Measurements from ENCODE around the gene CEACAM7.
"Not testable (repeated sequence)": the region's sequence is repeated elsewhere in the genome, so short reads cannot be mapped to it uniquely, and the experiment has no call there.

CEACAM7 gene

GRCh38 chr19:41699968-41700323 is 11.9 kb upstream of the CEACAM7 start:
- no peak for DNase-seq

DNA sequence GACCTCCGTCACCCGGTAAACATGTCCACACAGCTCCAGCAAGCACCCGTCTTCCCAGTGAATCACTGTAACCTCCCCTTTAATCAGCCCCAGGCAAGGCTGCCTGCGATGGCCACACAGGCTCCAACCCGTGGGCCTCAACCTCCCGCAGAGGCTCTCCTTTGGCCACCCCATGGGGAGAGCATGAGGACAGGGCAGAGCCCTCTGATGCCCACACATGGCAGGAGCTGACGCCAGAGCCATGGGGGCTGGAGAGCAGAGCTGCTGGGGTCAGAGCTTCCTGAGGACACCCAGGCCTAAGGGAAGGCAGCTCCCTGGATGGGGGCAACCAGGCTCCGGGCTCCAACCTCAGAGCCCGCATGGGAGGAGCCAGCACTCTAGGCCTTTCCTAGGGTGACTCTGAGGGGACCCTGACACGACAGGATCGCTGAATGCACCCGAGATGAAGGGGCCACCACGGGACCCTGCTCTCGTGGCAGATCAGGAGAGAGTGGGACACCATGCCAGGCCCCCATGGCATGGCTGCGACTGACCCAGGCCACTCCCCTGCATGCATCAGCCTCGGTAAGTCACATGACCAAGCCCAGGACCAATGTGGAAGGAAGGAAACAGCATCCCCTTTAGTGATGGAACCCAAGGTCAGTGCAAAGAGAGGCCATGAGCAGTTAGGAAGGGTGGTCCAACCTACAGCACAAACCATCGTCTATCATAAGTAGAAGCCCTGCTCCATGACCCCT is 11.3 kb upstream of the CEACAM7 start:
- DNase-seq = no peak

DNA sequence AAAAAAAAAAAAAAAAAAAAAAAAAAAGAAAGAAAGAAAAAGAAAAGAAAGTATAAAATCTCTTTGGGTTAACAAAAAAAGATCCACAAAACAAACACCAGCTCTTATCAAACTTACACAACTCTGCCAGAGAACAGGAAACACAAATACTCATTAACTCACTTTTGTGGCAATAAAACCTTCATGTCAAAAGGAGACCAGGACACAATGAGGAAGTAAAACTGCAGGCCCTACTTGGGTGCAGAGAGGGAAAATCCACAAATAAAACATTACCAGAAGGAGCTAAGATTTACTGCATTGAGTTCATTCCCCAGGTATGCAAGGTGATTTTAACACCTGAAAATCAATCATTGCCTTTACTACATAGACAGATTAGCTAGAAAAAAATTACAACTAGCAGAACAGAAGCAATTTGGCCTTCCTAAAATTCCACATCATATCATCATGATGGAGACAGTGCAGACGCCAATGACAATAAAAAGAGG is 10.7 kb upstream of the CEACAM7 start:
- no peak for DNase-seq

DNA sequence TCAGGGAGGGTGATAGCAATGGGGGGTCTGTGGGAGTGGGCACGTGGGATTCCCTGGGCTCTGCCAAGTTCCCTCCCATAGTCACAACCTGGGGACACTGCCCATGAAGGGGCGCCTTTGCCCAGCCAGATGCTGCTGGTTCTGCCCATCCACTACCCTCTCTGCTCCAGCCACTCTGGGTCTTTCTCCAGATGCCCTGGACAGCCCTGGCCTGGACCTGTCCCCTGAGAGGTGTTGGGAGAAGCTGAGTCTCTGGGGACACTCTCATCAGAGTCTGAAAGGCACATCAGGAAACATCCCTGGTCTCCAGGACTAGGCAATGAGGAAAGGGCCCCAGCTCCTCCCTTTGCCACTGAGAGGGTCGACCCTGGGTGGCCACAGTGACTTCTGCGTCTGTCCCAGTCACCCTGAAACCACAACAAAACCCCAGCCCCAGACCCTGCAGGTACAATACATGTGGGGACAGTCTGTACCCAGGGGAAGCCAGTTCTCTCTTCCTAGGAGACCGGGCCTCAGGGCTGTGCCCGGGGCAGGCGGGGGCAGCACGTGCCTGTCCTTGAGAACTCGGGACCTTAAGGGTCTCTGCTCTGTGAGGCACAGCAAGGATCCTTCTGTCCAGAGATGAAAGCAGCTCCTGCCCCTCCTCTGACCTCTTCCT is 9.3 kb upstream of the CEACAM7 start:
- DNase-seq = no peak

GRCh38 chr19:41696402-41697197 is 8.5 kb upstream of the CEACAM7 start:
- no peak for DNase-seq

- DNase-seq = no peak
Observed at GRCh38 chr19:41695745-41696144, 7.7 kb upstream of the CEACAM7 start.

- no peak for DNase-seq
Observed at GRCh38 chr19:41694831-41695635, 7.0 kb upstream of the CEACAM7 start.

GRCh38 chr19:41694196-41694595 is 6.1 kb upstream of the CEACAM7 start:
- no peak for DNase-seq

DNA sequence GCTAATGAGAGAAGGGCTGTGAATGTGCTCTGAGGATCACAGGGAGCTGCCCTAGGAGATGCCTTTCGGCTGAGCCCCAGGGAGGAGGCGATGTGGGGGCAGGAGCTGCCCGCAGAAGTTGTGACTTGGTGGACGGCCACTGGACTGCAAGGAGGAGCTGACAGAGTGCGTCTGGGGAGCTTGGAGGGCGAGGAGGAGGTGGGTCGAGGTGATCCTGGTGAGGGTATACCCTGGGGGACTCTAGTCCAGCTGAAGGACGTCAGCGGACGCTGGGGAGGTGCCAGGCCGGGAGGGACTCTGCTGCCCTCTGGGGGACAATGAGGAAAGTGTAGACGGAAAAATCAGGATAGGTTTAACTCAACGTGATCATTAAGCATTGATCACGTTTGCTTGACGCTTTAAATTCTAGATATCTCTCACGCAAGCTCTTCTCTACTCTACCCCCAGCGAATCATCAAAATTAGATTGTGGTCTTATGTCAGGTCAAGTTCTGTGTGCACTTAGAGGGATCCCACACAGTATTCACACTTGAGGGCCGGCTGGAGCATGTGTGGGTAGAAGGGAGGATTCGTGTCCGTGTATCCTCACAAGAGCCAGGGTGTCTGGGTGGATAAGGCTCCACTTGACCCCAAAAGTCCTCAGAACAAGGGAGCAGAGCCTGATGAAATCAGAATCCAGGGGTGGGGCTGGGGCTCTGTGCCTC is 3.3 kb upstream of the CEACAM7 start:
- peak; percentile 42 for DNase-seq

DNA sequence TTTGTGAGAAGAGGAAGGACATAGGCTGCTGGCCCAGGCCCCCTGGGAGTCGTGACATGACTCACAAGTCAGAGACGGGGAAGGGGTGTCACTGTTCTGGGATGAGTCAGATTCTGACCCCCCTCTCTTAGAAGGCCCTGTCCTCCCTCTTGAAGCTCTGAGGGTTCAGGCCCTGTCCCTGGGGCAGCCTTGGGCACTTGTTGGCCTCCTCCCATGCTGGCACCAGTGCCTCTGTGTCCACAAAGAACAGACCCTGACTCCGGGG is 2.7 kb upstream of the CEACAM7 start:
- DNase-seq = no peak

- DNase-seq = no peak
Observed at GRCh38 chr19:41689993-41690800, 2.1 kb upstream of the CEACAM7 start.

DNA sequence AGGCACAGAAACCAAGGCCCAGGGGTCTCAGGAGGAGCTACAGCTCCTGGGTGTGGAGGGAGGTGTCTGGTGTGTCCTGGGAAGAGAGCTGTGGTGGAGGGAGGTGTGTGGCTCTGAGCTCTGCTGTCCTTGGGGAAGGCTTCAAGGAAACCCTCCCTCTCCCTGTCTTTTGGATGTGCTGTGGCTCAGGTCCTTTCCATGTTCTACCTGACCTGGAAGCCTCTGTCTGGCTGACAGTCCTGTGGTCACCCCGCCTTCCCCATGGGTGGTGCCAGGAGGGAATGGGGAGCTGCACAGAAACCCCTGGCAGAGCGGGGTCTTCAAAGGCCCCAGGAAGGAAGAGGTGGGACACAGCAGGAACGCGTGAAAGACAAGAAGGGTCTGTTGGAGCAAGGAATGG is 617 bp upstream of the CEACAM7 start:
- no peak for DNase-seq

DNA sequence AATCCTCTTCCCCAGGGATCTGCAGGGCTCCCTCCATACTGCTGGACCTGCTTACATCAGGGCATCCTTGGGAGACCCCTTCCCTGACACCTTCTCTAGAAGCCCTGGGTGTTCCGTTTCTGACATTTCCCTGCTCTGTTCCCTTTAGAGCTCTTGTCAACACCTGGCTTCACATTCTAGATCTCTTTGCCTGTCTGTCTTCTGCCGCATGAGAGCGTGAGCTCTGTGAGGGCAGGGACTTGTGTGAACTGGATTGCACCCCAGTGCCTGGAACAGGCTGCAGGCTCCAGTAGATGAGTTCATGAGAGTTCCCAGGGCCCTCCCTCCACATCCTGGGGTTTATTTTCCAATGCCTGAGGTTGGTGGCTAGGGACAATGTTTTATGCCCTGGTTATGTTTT is 651 bp downstream of the CEACAM7 start:
- DNase-seq = no peak

- no peak for DNase-seq
Observed at GRCh38 chr19:41682437-41682836, 5.6 kb downstream of the CEACAM7 start.

DNA sequence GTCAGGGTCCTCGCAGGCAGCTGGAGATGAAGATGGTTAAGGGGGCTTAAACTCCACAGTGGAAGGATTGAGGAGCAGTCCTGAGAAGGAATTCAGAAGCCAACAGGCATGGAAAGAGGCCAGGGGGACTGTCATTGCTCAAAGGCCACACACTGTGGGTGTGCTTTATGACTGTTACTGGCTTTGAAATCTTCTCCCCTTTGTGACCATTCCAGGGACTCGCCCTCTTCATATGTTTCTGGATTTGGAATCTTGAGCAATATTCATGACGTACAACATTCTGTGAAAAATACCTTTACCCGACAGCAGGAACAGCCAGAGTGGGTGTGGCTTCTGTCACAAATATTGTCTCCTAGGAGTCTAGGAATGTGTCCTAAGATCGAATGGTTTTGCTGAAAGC is 16.6 kb downstream of the CEACAM7 start:
- no peak for DNase-seq

GRCh38 chr19:41670755-41671154 is 17.3 kb downstream of the CEACAM7 start:
- no peak for DNase-seq

GRCh38 chr19:41668315-41668714 is 19.8 kb downstream of the CEACAM7 start:
- DNase-seq = no peak

GRCh38 chr19:41666075-41666474 is 22.0 kb downstream of the CEACAM7 start:
- DNase-seq = no peak

DNA sequence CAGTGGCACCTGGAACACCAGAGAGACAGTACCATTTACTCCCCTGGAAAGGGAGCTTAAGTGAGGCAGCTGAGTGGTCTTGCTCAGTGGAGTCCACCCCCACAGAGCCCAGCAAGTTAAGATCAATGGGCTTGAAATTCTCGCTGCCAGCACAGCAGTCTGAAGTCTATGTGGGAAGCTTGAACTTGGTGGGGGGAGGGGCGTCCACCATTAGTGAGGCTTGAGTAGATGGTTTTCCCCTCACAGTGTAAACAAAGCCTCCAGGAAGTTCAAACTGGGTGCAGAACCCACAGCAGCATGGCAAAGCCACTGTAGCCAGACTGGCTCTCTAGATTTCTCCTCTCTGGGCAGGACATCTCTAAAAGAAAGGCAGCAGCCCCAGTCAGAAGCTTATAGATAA is 30.9 kb downstream of the CEACAM7 start:
- DNase-seq = no peak

DNA sequence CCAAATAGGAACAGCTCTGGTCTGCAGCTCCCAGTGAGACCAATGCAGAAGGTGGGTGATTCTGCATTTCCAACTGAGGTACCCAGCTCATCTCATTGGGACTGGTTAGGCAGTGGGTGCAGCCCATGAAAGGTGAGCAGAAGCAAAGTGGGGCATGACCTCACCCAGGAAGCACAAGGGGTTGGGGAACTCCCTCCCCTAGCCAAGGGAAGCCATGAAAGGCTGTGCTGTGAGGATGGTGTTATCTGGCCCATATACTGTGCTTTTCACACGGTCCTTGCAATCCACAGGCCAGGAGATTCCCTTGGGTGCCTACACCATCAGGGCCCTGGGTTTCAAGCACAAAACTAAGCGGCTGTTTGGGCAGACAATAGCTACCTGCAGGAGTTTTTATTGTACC is 31.3 kb downstream of the CEACAM7 start:
- DNase-seq = not testable (repeated sequence)

DNA sequence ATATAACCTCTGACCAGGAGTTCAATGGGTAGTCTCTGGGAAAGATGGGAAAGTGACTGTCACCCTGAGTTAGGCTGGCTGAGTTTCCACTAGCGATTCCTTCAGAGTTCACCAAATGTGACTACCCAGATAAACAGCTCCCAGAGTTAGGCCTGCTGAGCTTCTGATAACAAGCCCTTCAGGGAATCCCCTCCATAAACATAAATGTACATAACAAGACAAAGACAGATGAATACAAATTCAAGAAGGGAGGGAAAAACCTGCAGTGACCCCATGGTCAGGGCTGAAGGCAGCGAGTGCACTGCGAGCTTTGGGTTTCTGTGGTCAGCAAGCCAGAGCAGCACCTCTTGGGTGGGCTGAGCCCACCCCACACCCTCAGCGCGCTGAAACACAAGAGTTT is 35.8 kb downstream of the CEACAM7 start:
- DNase-seq = no peak

- DNase-seq = no peak
Observed at GRCh38 chr19:41649827-41650226, 38.2 kb downstream of the CEACAM7 start.

Measured in NCI-H82 (cell line).